Epidermal melanocyte (primary cell): ENCODE measurements around the gene COMMD3.

ENCODE experiments used
- DNase-seq: peaks from one replicate; pipeline ENCODE4 v3.0.0; 2011; ENCODE audit warnings: low spot score; ENCODE audit not compliant: insufficient read length

COMMD3 gene

DNA sequence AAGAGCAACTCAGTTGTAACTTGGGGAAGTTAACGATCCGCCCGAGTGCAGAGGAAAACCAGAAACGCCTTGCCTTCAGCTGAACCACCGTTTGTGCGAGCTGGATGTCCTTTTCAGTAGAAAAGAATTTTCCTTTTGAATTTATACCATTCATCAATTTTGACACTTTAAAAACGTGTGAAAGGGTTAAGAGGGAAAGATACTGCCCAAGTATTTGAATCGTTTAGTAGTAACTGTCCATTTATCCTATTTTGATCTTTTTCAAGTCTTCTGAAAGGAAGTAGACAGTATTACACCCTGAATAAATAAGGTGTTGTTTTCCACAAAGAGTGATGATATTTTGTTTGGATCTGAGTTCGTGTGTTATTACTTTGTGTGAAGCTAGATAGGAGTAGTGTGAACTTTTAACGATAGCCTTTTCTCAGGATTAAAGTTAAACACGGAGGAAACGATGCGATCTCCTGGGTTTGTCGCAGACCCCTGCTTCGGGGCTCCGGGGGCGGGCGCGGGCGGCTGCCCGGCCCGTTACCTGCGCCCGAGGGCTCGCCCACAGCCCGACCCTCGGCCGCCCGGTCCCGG lies 3.9 kb downstream of the COMMD3 start:
- no peak for DNase-seq

GRCh38 chr10:22320591-22321155 lies 4.5 kb downstream of the COMMD3 start, which contains the start of gene BMI1:
Gene BMI1 (plus strand): TSS chr10:22321099. CDS start chr10:22326450, 5,351 bp downstream.
- DNase-seq, result peak; percentile 90

- DNase-seq, result peak; percentile 69
Observed at GRCh38 chr10:22321156-22321923, 5.2 kb downstream of the COMMD3 start.

DNA sequence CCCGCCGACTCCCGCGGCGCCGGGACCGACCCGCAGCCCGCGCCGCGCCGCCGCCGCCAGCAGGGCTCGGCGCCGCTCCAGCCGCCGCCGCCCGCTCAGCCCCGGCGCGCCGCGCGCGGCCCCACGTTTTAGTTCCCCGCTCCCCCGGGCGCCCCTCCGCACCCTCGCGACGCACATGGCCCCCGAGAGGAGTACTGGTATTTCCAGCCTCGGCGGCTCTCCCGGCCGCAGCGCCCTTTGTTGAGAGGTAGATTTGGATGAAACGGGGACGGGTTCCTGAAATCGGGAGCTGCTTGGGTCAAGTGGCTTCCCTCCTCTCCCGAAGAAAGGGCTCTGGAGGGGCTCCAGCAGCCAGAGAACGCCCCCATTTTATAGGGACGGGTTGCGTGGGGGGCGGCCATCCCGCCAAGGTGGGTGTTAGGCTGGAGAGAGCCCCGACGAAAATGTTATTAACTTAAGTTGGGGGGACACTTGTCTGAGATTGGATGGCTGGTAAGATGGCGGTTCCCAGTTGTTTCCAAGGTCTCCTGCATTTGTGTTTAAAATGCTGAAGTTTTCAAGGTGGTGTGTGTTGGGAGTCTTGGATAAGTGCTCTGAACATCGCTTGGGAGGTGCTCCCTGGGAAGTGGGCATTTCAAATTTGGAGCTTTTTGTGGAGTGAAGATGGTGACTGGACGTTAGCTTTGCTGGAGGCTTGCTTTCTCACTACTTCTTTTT lies 5.9 kb downstream of the COMMD3 start:
- DNase-seq, result no peak

DNA sequence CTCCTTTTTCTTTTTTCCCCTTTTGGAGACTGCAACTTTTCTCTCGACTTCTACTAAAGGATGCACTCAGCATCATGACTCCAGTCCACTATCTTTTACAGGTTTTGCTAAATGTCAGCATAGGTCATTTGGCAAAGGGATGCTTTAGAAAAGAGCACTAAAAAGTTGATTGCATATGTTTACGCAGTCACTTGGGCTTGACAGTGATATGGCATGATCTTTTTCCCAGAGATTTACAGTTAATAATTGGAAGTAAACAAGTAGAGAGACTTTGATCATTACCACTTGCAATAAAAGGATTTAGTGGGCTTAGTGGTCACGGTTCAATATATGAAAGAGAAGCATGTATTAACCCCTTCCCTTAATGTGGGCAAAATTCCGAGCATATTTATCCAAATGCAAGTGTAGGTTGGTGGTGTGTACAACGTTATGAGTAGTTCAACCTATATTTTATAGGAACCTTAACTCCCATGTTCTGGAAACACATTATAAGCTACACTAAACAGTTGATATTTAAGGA lies 6.5 kb downstream of the COMMD3 start:
- no peak for DNase-seq

DNA sequence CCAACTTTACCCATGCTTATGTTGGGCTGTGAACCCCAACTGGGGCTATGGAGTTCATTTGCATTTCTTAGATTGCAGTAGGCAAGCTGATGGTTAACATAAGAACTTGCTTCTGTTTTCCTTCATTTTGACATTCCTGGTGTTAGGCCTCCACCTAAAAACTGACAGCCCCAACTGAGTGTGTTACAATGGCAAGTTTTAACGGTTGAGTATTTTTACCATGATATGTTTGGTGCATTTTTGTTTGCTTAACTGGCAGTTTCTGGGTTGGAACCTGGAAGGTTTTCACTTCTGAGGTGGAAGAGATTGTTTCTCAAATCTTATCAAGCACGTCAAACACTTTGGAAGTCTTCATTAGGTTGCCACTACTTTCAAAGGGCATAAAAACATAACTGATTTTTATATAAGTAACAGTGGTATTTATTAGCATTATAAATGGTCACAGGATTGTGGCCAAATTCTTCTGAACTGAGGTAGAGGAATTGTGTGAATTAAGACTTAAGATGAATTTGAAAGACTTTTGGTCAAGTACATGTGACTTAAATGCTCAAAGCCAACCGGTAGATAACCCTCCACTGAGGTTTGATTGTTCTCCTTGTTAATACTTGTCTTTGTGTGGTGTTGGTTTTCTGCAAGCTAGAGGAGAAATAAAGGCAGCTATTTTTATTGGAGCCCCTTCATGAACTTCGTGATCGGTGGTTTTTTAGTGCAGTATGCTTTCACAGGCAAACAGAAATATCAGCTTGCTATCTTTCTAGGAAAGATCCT lies 7.5 kb downstream of the COMMD3 start:
- DNase-seq, result no peak

- no peak for DNase-seq
Observed at GRCh38 chr10:22324413-22324812, 8.2 kb downstream of the COMMD3 start.

- DNase-seq, result no peak
Observed at GRCh38 chr10:22324893-22325271, 8.7 kb downstream of the COMMD3 start.

- peak; percentile 93 for DNase-seq
Observed at GRCh38 chr10:22325272-22326144, 9.3 kb downstream of the COMMD3 start.

GRCh38 chr10:22326145-22326702 lies 10.0 kb downstream of the COMMD3 start:
- no peak for DNase-seq

GRCh38 chr10:22329150-22329549 lies 13.0 kb downstream of the COMMD3 start:
- no peak for DNase-seq

GRCh38 chr10:22332116-22332692 lies 16.0 kb downstream of the COMMD3 start:
- DNase-seq, result no peak

- no peak for DNase-seq
Observed at GRCh38 chr10:22333167-22333974, 17.2 kb downstream of the COMMD3 start.

DNA sequence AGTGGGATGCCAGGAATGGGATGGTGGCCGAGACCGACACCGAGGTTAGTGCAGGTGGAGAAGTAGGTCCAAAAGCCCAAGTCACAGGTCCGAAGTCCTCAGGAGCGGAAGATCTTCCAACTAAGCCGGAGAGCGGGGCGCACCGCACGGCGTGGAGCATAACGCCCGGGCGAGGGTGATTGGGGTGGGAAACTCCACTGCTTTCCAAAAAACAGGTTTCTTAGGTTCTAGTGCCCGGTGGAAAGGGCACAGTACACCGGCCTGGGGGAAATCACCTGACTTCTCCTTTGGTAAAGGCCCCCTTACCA lies 17.7 kb downstream of the COMMD3 start:
- DNase-seq, result no peak

GRCh38 chr10:22334414-22335172 lies 18.4 kb downstream of the COMMD3 start:
- no peak for DNase-seq

GRCh38 chr10:22335173-22335933 lies 19.2 kb downstream of the COMMD3 start:
- peak; percentile 57 for DNase-seq

DNA sequence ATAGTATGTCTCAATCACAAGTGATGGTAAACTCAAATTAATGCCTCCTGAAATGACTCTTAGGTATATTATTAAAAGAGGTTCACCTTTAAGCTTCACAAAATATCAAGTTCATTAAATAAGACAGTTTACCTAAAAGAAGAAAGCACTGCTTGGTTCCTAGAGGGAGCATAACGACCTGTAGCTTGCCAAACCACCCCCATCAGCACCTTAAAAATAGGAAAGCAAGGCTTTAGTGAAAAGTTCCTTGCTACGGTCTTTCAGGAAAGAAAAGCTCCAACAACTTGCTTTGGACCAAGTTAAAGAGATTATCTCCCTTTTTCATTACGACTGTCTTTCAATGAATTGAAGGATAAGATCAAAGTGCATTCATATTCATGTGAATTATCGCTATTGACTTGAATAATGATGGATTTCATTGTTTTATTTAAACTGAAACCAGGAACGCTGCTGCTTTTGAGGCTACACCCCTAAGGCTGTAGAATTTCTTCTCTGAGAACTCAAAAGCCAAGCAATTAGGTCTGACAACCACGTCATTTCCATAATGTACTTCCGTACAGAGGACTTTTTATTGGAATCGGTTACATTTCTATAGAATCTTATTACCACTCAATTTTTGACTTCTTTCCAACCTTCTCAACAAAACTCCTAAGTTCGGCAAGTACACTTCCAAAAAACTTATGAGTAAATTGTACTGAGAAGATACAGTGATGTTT lies 22.2 kb downstream of the COMMD3 start:
- DNase-seq, result no peak
